T1000 (cell line): ENCODE results near the gene NOP9.
"Not testable (repeated sequence)": the region's sequence is repeated elsewhere in the genome, so short reads cannot be mapped to it uniquely, and the experiment has no call there.

ENCODE experiments used
- DNase-seq: peaks from one replicate; lab custom pipeline; 2025; ENCODE audit warnings: mixed read lengths; lab: John Stamatoyannopoulos, UW

The NOP9 gene

DNA sequence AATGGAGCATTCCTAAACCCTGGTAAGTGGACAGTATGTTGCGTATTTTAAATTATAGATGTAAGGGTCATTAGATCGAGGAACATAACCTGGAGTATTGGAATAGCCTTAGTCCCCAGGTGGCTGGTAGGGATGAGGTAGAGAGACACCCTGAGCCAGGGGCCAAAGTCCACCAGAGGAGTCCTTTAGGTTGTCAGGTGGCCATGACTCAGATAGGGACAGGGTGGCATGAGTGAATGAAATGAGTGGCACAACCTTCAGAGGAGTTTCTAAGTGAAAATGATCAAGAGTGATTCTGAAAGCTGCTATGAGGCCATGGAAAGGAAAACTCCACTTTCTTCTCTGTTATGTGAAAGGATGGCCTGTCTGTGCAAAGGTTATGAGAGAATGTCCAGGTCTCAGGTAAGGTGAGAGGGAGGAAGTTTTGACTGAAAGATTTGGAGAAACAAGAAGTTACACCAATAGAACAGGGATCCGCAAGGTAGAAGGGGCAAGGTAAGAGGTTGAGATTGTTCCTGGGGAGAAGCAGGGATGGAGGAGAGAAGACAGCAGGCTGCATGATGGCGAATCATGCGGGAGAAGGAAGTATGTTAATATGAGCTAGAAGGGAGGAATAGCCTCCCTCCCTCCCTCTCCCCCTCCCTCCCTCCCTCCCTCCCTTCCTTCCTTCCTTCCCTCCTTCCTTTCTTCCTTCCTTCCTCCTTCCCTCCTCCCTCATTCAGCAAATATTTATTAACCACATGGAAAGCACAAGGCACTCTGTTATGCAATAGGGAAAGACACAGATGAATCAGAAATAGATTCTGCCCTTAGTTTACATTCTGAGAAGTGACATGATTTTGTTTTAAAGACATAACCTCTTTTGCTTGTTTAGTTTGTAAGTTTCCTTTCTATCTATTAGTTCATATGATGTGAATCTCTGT lies 54.2 kb downstream of the NOP9 start:
- no peak for DNase-seq

DNA sequence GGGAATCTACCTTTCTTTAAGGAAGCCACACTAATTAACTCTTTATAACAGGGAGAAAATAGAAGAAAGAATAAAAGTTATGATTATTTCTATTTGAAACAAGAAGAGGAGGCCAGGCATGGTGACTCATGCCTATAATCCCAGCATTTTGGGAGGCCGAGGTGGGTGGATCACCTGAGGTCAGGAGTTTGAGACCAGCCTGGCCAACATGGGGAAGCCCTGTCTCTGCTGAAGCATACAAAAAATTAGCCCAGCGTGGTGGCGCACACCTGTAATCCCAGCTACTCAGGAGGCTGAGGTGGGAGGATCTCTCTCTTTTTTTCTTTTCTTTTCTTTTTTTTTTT lies 54.8 kb downstream of the NOP9 start:
- DNase-seq, result not testable (repeated sequence)

DNA sequence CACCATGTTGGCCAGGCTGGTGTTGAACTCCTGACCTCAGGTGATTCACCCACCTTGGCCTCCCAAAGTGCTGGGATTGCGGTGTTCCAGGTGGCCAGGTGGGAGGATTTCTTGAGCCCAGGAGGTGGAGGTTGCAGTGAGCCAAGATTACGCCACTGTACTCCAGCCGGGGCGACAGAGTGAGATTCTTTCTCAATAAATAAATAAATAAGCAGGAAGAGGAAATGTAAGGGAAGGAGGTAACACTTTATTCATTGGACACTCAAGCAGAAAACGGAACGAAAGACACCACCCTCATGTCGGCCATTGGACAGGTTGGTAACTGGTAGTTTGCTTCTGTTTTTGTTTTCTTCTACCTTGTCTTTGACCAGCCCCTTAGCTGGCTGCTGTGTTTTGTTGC lies 55.4 kb downstream of the NOP9 start:
- no peak for DNase-seq

DNA sequence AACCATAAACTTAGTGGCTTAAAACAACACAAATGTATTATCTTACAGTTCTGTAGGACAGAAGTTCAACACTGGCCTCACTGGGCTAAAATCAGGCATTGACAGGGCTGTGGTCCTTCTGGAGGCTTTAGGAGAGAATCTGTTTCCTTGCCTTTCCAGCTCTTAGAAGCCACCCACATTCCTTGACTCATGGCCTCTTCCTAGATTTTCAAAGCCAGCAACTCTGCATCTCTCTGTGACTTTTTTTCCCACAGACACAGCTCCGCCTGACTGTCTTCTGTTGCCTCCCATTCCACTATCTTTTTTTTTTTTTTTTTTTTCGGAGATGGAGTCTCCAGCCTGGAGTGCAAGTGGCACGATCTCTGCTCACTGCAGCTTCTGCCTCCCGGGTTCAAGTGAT lies 56.6 kb downstream of the NOP9 start:
- DNase-seq, result no peak
